Cardiac septum (tissue), 1 donor: ENCODE data around the gene RASSF8. TPM values are rescaled to one million over a fixed set of nuclear protein-coding genes. Genes with fewer than 3 reads are reported as not detected.

Experiments
- DNase-seq: peaks from one replicate; pipeline ENCODE4 v3.0.0-alpha.2; 2020; ENCODE audit warnings: low spot score
- intact Hi-C: fragments of 100-400 bp; cut with DNase I; formaldehyde crosslinking; loops from one replicate; pipeline ENCODE4 v1.14.0; 2022
- long read RNA-seq: library from polyadenylated mRNA; unstranded; transcript quantifications from one replicate; pipeline ENCODE4 v2.0.0, GENCODE V29; 2021
- total RNA-seq: library from RNA; stranded (reverse); fragmentation: NEBNext Ultra II Directional; extraction: Animal tissue kit (Norgen Biotek cat#: 25700); gene quantifications from one replicate; pipeline ENCODE4 v1.2.1, GENCODE V29; 2021
- donor health status: DM: no; HTN: no; CAD: no.

The RASSF8 gene, protein sequence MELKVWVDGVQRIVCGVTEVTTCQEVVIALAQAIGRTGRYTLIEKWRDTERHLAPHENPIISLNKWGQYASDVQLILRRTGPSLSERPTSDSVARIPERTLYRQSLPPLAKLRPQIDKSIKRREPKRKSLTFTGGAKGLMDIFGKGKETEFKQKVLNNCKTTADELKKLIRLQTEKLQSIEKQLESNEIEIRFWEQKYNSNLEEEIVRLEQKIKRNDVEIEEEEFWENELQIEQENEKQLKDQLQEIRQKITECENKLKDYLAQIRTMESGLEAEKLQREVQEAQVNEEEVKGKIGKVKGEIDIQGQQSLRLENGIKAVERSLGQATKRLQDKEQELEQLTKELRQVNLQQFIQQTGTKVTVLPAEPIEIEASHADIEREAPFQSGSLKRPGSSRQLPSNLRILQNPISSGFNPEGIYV
- 37.8 TPM for total RNA-seq
- long read RNA-seq, full-length matches to known transcripts: 2 of 29 reads
- long read RNA-seq, partial matches to known transcripts: 8 of 29 reads
- long read RNA-seq, other reads (novel, unspliced or antisense): 19 of 29 reads

DNA sequence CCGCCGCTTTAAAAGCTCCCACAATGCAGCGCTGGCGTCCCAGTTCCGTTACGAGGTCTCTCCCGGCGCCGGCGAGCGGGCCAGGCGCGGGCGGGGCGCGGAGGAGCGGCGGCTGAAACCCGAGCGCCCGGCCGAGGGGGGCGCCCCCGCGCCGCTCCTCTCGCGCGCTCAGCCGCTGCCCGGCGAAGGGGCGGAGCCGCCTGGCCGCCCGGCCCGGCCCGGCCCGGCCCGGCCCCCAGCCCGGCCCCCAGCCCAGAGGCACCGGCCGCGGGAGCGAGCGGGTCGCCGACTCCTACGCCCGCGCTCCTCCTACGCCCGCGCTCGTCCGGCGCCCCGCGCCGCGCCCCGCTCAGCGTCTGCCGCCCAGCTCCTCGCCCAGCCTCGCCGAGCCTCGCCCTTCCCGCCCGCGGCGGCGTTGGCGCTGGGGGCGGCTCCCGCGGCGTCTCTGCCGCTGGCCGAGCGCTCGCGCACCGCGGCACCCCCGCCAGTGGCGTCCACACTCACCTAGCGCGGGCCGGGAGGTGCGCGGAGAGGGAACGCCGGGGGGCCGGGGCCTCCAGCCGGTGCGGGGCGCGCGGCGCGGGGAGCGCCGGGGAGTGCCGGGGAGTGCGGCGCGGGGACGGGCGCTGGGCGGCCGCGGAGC lies at the start of gene RASSF8:
Gene RASSF8, plus strand, starts transcription at position 255 of the 643 bp plus-strand sequence. CDS start 96,662 bp downstream, outside the sequence.
- peak; percentile 83 for DNase-seq
- intact Hi-C loops: no loop called here

DNA sequence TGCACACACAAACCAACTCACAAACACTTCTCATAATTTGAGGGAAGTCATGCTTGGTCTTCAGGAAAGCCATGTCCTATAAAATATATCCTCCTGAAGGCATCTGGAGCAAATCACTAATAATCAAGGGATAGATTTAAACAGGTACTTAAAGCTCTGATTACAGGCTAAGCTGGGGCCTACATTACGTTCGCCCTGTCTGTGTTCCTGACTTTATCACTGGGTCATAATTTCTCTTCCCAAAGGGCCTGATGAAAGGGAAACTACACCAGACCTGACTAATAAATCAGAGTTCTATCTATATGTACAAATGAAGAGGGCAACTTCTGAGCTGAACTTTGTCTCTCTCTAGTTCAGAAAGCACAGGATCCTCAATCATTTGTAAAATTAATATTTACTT lies 43.9 kb upstream of the RASSF8 start:
- DNase-seq: no peak
- intact Hi-C loops: no loop called here

DNA sequence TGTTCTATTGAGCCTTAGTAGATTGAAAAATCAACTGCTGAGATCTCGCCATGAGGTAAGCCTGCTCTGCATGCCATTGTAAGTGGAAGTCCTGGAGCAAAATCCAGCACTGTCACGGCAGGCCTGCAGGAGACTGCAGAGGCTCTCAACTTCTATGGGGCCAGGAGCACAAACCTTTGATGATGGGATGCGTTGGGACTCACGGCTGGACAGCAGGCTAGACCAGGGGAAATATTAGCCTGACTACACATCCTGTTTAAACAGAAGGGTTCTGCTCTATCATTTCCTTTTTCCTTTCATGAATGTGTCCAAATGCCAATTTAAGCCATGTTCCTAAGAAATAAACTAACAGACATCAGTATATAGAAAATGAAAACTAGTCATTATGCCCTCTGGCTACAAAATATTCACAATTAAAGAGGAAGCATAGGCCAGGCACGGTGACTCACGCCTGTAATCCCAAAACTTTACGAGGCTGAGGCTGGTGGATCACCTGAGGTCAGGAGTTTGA lies 33.9 kb upstream of the RASSF8 start:
- intact Hi-C loops: no loop called here
- no peak for DNase-seq

DNA sequence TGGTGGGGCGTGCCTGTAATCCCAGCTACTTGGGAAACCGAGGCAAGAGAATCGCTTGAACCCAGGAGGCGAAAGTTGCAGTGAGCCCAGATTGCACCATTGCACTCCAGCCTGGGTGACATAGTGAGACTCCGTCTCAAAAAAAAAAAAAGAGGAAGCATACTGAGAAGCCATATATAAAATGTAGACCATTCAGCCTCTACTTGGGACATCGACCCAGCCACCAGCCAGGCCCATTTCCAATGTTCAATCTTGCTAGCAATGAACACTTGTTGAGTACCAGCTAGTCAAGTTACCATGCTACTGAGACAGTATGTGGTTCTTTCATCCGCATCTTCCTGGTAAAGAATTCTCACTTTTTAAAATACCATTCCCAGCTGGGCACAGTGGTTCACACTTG lies 33.4 kb upstream of the RASSF8 start:
- intact Hi-C loops: no loop called here
- DNase-seq: no peak

DNA sequence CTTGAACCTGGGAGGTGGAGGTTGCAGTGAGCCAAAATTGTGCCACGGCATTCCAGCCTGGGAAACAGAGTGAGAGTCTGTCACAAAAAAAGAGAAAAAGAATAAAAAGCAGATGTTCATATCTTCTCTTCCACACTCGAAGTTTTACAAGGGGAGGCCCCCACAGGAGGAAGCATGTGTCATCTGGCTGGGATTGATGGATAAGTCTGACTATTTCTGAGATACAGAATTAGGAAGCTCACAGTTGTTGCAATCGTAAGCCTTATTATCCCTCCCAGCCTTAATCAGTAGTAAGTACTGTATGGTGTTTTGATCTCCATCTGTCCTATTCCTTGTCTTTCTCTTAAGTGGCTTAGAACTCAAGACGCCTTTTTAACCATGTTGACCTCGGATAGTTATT lies 31.9 kb upstream of the RASSF8 start:
- intact Hi-C loops: no loop called here
- DNase-seq: no peak

DNA sequence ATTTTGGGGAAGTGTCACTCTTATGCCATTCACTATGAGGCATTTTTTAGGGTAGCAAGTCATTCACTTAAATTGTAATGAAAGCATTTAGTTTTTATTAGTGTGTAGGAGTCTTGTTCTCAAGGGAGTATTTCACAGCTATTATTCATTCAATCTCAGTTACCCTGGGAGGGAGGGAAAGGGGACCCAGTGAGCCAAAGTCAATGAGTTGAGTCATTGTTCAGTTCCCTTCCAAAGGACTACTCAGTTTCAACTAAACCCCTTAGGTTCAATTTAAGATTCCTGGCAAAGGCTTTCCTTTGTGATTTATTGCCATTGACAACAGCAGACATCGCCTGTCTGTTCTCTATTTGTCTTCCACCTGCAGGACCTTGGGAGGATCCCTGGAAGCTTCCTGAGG lies 29.3 kb upstream of the RASSF8 start:
- intact Hi-C loops: no loop called here
- DNase-seq: no peak

DNA sequence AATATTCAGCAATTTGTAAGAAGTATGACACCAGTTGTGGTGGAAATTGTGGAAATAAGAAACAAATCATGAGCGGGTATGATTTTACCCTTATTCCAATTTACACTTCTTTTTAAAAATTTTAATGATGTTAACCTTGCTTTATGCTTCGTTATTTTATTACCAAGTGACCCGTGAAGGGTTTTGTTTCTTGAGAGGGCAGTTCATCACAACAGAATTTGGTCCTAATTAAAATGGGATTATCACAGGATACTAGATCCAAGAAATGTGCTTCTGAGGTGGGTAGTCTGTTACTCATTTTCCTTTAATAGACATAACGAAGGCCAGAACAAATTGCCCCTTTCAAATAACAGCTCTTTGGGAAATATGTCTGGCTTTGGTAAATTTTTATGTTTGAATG lies 25.5 kb upstream of the RASSF8 start:
- DNase-seq: no peak
- intact Hi-C loops: no loop called here

DNA sequence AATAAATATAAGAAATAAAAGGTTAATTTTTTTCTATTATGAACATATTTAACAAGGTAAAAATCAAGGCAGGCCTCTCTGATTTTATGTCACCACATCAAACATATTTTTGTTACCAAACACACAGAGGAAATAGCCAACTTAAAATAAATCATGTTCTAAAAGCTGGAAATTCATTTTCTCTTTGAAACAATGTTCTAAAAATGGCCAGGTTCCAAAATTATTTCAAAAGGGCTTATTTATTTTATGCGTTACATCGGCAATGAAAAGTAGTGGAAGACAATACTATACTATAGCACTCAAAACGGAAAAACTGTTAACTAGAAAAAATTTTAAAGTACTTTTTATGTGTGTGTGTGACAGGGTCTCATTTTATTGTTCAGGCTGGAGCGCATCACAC lies 24.0 kb upstream of the RASSF8 start:
- intact Hi-C loops: no loop called here
- no peak for DNase-seq

DNA sequence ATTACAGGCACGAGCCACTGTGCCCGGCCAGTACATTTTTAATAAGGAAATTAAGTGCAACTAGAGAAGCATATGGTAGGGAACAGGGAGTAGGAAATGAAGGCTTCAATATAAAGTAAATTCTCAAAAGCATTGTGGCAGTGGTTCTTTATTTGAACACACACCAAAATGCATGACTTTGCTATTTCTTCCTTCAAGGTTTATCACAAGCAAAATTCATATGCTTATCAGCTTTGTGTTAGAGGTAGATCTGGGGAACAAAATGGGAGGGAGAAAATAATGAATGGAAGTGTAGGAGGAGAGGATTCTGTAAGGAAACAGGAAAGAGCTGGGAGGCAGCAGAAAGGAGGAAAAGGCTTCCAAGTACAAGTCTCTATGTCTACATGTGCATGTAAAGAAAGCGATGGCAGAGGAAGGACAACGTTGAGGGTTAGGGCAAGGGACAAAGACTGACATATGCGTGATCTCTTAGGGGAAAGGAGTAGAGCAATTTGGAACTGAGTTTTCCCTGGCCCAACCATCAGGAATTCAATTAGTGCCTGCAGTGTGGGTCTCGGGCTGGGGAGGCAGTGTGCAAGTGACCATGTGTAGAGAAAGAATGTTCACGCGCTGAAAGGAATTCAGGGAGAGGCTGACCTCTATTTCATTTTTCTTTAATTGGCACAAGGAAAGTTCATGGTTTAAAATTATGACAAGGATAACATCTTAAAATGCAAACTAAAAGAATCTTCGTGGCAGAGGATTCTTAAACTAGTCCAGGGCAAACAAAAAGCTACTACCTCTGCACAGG lies 22.9 kb upstream of the RASSF8 start:
- intact Hi-C loops: no loop called here

DNA sequence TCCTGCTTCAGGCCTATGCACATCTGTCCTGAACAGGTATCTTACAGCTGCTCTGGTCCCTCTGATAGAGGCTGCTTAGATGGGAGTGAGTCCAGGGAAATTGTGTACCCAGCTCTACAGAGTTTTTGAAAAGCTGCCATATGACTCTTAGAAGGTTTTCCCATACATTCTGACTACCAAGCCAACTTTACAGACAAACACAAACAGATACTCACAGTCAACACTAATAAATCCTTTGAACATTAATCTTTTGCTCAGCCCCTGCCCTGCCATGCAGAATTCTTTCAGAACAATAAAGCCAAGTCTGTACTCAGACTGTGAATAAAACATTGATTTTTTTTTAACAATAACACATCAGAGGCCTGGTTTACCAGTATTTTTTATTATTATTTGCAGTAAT lies 21.4 kb upstream of the RASSF8 start:
- DNase-seq: no peak
- intact Hi-C loops: no loop called here

More for the DNA sequence above, 22.9 kb upstream of the RASSF8 start:
- DNase-seq: no peak

DNA sequence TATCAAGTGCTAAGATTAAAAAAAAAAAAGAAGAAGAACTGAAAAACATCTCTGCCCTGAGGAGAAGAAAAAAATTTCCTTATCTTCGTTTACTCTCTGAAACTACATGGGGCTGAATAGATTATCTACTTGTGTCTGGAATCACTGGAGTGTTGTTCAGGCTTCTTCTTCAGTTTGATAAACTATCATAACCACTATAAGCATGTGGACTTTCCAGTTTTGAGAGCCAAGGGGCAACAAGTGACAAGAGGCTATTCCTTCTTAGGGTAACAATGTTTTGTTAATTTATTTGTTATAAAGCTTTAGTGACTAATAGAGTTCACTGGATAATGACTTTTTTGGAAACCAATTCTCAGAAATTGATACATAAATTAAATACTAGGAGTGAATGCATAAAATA lies 19.9 kb upstream of the RASSF8 start:
- intact Hi-C loops: no loop called here
- no peak for DNase-seq

DNA sequence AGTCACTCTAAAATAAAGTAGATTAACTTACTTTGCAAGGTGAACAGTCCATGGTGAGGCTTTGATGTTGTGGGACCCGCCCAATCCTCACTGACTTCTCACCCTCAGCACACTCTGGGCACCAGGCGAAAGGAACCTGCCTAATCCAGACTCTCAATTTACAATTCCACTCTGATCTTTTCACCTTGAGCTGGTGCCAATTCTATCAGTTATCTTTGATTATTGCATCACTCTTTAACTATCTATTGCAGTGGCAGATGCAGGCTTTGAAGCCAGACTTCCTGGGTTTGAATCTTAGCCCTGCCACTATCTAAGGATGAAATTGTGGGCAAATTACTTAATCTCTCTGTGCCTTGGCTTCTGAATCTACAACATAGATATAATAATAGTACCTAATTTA lies 18.9 kb upstream of the RASSF8 start:
- intact Hi-C loops: no loop called here
- DNase-seq: no peak

DNA sequence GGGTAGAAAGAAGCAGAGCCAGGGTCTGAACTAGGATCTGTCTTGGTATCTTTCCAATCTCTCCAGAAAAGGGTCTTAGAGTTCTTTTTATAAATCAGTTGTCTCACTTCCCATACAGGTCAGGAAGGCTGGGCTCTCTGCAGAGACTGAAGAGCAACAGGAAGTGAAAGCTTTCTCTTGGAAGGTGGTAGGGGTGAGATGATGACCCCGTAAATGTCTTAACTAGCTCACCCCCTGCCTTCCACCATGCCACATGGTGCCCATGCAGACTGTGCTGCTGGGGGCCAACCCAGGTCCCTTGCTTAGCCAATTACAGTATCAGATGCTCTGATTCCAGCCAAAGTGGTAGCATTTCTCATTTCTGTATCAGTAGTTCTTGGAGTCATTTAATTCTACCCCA lies 17.6 kb upstream of the RASSF8 start:
- DNase-seq: no peak
- intact Hi-C loops: no loop called here

DNA sequence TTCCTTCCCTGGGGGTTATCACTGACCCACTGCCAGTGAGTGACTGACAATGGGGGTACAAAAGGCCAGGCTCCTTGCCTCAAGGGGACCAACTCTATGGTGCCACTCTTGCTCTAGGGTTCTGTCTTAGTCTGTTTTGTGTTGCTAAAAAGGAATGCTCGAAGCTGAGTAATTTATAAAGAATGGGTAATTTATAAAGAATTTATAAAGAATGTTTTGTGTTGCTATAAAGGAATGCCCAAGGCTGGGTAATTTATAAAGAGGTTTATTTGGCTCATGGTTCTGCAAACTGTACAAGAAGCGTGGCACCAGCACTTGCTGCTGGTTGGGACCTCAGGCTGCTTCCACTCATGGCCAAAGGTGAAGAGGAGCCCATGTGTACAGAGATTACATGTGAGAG lies 15.8 kb upstream of the RASSF8 start:
- intact Hi-C loops: no loop called here
- no peak for DNase-seq

DNA sequence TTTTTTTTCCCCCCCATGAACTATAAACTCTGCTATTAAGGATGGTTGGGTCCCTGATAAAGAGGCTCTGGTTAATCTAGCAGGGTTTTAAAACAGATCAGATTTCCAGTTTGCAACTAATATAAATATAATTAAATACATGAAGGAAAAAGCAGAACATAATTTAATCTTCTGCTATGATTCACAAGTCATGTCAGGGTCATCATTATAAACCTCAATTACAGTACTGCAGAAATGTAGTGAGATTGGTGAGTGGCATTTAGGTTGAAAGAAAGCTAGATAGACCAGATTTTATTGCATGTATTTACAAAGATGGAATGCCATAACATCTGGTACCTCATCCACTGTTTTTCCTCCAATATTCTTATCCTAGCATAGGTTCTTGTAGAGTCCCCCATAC lies 14.5 kb upstream of the RASSF8 start:
- intact Hi-C loops: no loop called here
- DNase-seq: no peak

DNA sequence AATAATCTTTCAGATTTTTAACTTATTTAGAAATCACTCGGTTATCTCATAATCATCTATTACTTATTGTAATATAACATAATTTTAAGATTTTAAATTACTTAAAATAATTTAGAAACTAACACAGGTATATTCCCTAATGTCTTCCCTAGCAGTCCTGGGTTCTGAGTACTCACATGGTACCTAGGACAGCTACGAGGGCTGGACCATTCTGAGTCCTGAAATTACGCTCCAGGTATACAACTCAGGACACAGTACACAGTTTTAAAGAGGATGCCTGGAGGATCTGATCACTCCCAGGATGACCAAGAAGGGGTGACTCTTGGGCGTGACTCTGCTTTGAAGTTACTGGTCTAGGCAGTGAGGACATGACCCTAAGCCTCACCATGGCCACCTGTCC lies 9.1 kb upstream of the RASSF8 start:
- DNase-seq: no peak
- intact Hi-C loops: no loop called here

DNA sequence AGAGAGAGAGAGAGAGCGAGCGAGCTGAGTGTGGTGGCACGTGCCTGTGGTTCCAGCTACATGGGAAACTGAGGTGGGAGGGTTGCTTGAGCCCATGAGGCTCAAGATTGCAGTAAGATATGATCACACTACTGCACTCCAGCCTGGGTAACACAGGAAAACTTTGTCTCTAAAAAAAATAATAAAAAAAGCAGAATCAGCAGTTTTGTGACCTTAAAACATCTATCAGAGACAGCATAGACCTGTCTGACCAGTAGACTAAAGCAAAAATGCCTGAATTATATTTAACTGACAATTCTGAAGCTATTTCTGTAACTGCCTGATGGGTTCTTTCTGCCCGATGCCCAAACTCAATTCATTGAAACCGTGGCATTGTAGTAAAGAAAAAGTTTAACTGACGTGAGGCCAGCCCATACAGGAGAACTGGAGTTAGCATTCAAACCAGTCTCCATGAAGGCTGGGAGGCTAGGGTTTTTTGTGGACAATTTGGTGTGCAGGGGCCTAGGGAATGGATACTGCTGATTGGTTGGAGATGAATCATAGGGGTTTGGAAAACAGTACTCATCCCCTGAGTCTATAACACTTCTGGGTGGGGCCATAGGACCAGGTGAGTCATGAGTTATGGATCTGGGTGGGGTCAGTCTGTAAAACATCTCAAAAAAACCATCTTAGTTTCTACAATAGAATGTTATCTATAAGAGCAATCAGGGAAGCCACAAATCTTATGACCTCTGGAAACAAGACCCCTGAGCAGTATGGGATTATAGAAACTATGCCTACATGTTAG lies 8.0 kb upstream of the RASSF8 start:
- DNase-seq: no peak
- intact Hi-C loops: no loop called here

DNA sequence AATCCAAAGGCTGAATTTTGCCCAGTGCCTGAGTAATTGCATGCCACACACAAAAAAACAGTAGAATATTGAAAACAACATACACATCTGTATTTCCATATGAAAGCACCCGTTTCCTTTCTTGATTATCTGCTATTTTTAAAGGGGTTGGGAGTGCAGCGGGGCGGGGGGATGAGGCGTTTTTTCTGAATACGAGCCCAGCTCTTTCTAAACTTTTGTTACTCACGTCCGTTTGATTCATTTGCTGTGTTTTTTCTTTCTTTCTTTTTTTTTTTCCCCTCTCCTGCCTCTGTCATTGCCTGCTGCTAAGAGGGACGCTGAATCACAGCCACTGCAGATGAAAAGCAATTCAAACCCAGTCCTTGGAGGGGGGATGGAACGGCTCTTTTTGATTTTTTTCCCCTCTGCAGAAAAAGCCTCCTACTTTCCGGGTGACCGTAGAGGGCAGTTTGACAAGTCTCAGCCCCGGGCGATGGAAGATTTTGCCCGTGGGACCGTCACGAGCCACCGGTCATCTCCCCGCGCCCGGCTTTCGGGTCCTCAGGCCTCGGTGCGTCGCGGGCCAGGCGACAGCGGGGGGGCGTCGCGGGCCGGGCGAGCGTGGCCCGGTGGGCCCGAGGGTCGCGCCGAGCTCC lies 572 bp upstream of the RASSF8 start:
- DNase-seq: no peak
- intact Hi-C loops: no loop called here
